Breast epithelium (tissue), 3 donors: ENCODE data around the gene MICAL2.

Experiments used
- CTCF ChIP-seq, 3 donors: fragments of 450-650 bp; IDR thresholded peaks; one replicate each; pipeline ENCODE4 v1.5.1; 2016 to 2017; ENCODE audit warnings: antibody characterized with exemption in 3 of 3, mild to moderate bottlenecking in 3 of 3, moderate library complexity in 3 of 3
- POLR2A ChIP-seq: fragments of 450-650 bp; IDR thresholded peaks from one replicate; pipeline ENCODE4 v1.6.1; 2016; ENCODE audit warnings: antibody characterized with exemption, mild to moderate bottlenecking, moderate library complexity
- POLR2AphosphoS5 ChIP-seq, 3 donors: sonication (generic); formaldehyde crosslinking; IDR thresholded peaks; one replicate each; pipeline ENCODE4 v1.6.1; 2017; ENCODE audit warnings: antibody characterized with exemption in 3 of 3

DNA sequence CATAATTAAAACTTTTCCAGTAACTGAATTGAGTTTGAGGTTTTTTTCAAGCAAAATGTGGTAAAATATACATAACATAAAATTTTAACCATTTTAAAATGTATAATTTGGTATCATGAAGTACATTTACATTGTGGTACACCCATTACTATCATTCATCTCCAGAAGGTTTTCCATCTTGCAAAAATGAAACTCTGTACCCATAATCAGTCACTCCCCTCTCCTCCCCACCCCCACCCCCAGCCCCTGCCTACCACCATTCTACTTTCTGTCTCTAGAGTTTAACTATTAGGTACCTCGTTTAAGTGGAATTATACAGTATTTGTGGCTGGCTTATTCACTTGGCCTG lies 63.7 kb downstream of the MICAL2 start:
- TF ChIP-seq CTCF (IDR thresholded peaks at IDR 0.05) (no peak), POLR2A (no peak), POLR2AphosphoS5 (IDR thresholded peaks at IDR 0.05) (no peak)
